NCI-H1105 (cell line): Measurements from ENCODE around the gene TENM4.
A peak's percentile ranks its signal among the peaks of the same experiment; 100 is the strongest.
"Not testable (repeated sequence)": the region's sequence is repeated elsewhere in the genome, so short reads cannot be mapped to it uniquely, and the experiment has no call there.

Source experiments
- DNase-seq: peaks from one replicate; lab custom pipeline; 2025; lab: John Stamatoyannopoulos, UW

The TENM4 gene

GRCh38 chr11:79244241-79244772 lies 196.5 kb downstream of the TENM4 start:
- no peak for DNase-seq

DNA sequence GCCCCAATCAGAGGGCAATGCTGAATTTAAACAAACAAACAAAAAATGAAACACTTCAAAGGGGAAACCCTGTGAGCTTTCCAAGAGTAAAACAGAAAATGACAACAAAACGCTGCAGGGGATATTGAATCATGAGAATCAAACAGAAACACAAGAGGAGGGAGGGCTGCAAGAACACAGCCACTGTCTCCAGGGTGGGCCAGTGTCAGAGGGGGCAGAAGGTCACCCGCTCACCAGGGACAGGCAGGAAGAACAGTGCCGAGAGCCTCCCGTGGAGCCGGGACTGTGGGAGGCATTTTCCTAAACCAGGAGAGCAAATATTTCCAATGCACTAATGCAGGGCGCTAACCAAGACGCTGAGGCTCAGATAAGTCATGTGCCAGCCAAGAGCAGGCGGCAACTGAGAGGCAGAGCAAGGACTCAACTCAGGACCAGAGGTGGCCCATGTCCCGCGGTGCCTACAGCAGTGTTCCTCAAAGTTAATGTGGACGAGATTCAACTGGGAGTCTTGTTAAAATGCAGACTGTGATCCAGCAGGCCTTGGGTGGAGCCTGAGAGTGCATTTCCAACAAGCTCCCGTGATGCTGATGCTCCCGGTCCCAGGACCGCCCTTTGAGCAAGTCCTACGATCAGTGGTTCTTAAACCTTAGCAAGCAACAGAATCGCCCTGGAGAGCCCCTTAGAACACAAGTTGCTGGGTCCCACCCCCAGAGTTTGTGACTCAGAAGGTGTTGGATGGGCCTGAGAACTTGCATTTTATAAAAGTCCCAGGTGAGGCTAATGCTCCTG lies 197.2 kb downstream of the TENM4 start:
- DNase-seq: no peak

GRCh38 chr11:79242616-79243015 lies 198.2 kb downstream of the TENM4 start:
- DNase-seq: no peak

- no peak for DNase-seq
Observed at GRCh38 chr11:79241852-79242241, 199.0 kb downstream of the TENM4 start.

GRCh38 chr11:79241205-79241851 lies 199.5 kb downstream of the TENM4 start:
- DNase-seq: no peak

- no peak for DNase-seq
Observed at GRCh38 chr11:79237703-79238102, 203.1 kb downstream of the TENM4 start.

DNA sequence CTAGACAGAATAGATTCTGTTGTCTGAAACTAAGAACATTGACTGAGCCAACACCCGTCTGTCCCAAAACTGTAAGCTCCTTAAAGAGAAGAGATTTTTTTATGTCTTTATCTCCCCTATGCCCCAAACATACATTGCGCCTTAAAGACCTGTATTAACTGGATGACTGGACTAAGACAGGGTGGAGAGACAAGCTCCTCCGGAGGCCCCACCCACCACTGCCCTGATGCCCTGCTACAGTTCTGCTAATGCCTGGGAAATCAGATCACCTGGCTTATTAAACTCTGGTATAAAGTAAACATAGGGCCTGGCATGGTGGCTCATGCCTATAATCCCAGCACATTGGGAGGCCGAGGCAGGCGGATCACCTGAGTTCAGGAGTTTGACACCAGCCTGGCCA lies 203.7 kb downstream of the TENM4 start:
- DNase-seq: no peak

DNA sequence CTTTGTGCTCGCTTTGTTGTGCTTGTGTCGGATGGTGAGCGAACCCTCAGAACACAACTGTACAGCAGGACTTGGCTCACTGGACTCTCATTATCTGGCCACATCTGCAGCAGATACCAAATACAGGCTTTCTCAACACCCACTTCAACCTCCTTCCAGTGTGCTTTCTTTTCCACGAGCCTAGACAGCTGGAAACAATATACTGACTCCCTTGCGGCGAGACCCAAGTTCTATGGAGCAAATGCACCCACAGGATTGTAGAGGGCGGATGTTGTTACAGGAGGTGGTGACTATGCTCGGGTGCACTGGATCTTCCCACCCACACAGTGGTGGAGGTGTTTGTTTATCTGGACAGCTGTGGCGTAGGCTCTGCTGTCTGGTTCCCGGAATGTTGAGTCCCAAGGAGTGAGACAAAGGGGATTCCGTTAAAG lies 204.3 kb downstream of the TENM4 start:
- DNase-seq: no peak

GRCh38 chr11:79235696-79236095 lies 205.1 kb downstream of the TENM4 start:
- DNase-seq: no peak

DNA sequence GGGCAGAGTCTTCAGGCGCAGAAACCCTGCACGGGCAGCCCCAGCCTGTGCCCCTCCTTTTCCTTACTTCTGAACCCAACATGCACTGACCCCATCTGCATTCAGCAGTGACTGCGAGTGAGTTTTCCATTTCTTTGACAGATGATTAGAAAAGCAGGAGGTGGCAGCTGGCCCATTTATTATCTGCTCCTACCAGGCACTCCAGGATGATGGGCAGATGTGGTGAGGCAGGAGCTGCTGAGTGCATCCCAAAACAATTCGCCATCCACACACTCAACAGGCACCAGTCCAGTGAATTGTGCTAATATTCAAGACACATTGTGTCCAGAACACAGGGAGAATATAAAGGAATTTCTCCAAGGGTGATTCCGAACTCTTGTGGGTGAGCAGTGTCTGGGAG lies 208.5 kb downstream of the TENM4 start:
- no peak for DNase-seq

DNA sequence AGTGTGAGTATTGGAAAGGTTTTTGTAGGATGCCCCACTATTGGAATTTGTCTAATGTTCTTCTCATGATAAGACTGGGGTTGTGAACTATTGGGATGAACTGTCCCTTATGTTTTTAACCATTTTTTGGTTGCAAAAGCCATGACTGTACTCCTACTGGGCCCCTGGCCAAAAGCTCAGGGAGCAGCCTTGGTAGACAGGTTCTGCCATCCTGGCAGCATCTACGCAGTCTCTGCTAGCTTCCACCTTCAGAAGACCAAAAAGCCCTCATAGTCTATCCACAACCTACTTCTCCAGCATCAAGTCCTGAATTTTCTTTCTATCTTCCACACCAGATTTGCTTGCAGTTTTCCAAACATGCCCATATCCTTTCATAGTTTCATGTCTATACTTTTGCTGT lies 211.8 kb downstream of the TENM4 start:
- no peak for DNase-seq

- DNase-seq: no peak
Observed at GRCh38 chr11:79227767-79228755, 212.8 kb downstream of the TENM4 start.

GRCh38 chr11:79227308-79227707 lies 213.5 kb downstream of the TENM4 start:
- no peak for DNase-seq

- no peak for DNase-seq
Observed at GRCh38 chr11:79226126-79226525, 214.7 kb downstream of the TENM4 start.

DNA sequence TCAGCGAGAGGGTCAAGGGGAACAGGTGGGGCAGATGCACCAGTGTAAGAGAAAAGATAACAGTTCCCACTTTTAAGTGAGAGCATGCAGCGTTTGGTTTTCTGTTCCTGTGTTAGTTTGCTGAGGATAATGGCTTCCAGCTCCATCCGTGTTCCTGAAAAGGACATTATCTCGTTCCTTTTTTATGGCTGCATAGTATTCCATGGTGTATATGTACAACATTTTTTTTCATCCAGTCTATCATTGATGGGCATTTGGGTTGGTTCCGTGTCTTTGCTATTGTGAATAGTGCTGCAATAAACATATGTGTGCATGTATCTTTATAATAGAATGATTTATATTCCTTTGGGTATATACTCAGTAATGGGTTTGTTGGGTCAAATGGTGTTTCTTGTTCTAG lies 218.7 kb downstream of the TENM4 start:
- not testable (repeated sequence) for DNase-seq

DNA sequence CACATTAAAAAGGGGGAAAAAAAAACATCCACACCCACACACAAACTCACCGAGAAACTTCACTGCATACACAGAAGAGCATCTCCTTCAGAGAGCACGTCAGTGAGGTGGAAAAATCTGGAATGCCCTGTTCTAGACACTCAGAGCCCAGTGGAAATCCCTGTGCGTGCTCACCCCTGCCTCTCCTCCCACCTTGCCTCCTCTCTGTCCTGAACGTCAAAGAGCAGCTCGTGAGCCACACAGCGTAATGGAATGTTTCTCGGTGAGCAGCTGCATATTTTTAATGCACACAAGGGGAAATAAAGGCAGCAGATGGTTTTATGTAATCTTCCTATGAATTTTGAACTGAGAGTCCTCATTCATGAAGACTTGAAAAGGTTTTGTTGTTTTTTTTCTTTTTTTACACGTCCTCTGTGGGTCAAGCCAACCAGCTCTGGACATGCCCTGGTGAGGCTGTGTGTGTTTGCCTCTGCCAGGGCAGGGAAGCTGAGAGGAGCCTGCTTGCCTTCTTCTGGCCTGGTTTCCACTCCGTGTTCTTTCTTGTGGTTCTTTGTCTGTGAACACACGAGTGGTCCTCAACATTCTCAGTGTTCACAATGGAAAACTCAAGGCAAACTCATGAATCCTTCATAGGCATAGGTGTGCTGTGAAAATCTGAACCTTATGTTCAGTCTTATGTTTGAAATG lies 219.2 kb downstream of the TENM4 start:
- no peak for DNase-seq

GRCh38 chr11:79220171-79220570 lies 220.7 kb downstream of the TENM4 start:
- DNase-seq: no peak

GRCh38 chr11:79219186-79220045 lies 221.4 kb downstream of the TENM4 start:
- DNase-seq: no peak

GRCh38 chr11:79212741-79213190 lies 228.1 kb downstream of the TENM4 start:
- DNase-seq: no peak

- DNase-seq: peak; percentile 10
Observed at GRCh38 chr11:79209540-79210266, 231.1 kb downstream of the TENM4 start.
